Islet of Langerhans (tissue), 1 donor: ENCODE data around the gene NRXN3.

ENCODE experiments used
- FAIRE-seq: peaks from one replicate; lab custom pipeline; 2011; peaks lifted over from hg19 to GRCh38; lab: Jason Lieb, UNC

Gene NRXN3

GRCh38 chr14:78737116-78737515 lies 566.9 kb downstream of the NRXN3 start:
- no peak for FAIRE-seq

GRCh38 chr14:78737601-78738000 lies 567.4 kb downstream of the NRXN3 start:
- no peak for FAIRE-seq

- no peak for FAIRE-seq
Measured at GRCh38 chr14:78746086-78746595, 576.0 kb downstream of the NRXN3 start.

- FAIRE-seq: no peak
Measured at GRCh38 chr14:78747813-78748212, 577.6 kb downstream of the NRXN3 start.

DNA sequence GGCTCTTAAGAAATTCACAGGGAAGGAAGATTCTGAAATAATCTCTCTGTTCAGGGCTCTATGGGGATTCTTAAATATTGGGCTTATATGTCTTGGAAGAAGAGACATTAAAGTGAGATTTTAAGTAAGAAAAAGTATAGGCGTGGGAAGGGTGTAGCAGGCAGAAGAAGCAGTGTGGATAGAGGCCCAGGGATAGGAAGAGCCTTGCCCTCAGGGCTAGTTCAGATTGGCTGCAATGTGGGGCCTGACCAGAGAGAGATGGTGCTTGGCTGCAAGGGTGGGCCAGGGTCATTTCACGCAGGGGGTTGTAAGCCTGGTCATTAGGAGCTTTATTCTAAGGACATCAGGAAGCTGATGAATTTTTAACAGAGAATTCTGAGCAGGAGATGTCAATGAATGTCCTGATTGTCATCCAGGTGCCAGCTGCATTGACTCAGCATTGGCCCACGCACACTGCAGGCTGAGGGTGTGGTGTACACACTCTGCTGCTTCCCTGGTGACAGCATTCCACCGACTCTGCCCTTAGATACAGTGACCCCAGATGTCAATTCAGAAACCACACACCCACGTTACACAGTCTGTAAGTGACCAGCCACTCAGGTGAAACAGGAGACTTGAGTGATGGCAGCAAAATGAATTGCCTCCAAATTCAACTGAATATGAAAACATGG lies 582.5 kb downstream of the NRXN3 start:
- FAIRE-seq: no peak

- FAIRE-seq: no peak
Measured at GRCh38 chr14:78754059-78754458, 583.9 kb downstream of the NRXN3 start.

- no peak for FAIRE-seq
Measured at GRCh38 chr14:78758333-78758732, 588.2 kb downstream of the NRXN3 start.

DNA sequence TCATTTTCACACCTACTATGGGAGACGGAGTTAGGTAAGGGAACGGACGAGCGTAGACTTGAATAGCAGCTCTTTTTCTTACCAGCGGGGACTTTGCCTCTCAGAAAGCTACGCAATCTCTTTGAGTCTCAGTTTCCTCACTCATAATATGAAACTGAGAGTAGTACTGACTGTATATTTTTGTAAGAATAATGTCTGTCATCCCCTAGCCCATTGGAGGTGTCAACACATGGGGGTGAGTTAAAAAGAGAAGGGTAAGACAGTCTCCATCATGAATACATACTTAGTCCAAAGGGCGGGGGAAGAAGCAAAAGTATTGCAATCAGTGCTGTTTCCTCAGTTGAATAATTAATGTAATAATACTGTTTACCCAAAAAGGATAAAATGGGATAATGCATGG lies 592.2 kb downstream of the NRXN3 start:
- FAIRE-seq: no peak

DNA sequence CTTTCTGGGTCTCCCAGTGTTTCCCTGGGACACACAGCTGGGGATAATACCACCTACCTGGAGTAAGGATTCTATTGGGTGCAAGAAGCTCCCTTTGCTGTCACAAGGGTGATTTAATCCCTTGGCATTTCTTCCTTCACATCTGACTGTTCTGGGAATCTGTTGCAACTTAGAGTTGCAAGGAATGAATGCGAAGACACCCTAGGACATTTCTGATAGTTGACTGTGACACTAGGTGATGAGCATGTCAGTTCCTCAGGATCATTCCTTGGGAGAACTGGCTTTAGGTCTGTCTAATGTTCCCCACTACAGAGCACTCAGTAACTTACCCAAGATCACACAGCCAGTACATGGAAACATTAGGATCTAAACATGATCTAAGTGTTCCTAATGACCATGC lies 593.6 kb downstream of the NRXN3 start:
- no peak for FAIRE-seq

GRCh38 chr14:78764240-78764639 lies 594.1 kb downstream of the NRXN3 start:
- no peak for FAIRE-seq

DNA sequence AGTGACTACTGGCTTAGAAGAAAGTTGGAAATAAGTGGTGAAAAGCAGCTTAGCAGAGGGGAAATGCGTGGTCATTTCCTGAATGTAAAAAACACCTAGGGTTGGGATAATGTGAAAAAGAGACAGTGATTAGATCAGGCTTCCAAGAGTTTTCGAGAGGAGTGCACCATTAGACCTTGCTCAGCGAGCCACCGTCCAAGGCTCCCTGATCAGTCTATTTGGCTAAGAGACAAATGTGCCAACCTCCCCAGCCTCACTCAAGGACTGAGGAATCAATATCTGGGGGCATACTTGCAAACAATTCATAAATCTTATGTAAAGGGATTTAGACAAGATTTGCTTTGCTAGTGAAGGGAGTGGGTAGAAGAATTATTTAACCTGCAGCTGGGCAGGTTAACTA lies 594.5 kb downstream of the NRXN3 start:
- FAIRE-seq: no peak

DNA sequence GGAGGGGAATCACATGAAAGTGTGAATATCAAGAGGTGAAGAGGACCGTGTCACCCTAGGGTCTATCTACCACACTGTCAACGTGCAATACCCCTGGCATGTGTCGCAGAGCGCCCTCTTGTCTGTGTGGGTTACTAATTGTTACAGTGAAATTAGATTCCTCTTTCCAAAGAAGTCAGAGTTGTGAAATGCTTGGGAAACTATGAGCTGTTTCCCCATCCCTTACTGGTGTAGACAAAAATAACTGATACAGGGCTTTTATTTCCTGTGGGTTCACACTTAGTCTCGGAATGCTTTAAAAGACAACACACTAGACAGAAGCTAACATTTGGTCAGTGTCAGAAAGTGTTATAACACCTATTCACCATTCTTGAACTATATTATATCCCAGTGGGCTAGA lies 597.3 kb downstream of the NRXN3 start:
- FAIRE-seq: no peak

- no peak for FAIRE-seq
Measured at GRCh38 chr14:78782551-78782950, 612.4 kb downstream of the NRXN3 start.

- no peak for FAIRE-seq
Measured at GRCh38 chr14:78785265-78785664, 615.1 kb downstream of the NRXN3 start.

GRCh38 chr14:78788467-78789360 lies 618.5 kb downstream of the NRXN3 start:
- FAIRE-seq: no peak

DNA sequence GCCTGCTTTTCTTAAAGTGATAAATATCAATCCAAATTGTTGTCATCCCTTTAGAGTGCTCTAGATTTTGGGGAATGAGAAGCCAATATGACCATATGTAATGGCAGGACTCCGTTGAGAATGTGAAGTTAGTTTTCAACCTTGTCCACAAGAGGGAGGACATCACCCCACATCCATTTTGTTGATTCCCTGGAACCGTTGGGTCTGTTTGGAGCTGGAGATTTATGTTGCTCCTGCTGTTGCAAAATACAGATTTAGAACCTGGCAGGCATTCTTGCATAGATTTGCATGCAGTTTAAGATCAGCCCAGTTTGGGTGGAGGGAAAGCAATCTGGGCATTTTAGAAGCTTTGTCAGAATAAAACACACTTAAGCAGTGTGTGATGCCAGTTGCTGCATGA lies 620.1 kb downstream of the NRXN3 start:
- FAIRE-seq: no peak

DNA sequence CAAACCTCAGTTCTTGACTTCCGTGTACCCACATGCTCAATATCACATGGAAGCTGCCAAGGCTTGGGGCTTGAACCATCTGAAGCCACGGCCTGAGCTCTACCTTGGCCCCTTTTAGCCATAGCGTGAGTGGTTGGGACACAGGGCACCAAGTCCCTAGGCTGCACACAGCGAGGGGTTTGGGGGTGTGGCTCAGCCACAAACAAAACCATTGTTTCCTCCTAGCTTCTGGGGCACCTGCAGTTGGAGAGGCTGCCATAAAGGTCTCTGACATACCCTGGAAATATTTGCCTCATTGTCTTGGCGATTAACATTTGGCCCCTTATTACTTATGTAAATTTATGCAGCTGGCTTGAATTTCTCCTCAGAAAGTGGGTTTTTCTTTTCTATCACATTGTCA lies 628.6 kb downstream of the NRXN3 start:
- no peak for FAIRE-seq

- no peak for FAIRE-seq
Measured at GRCh38 chr14:78805570-78805969, 635.4 kb downstream of the NRXN3 start.

GRCh38 chr14:78823035-78823434 lies 652.9 kb downstream of the NRXN3 start:
- FAIRE-seq: no peak

DNA sequence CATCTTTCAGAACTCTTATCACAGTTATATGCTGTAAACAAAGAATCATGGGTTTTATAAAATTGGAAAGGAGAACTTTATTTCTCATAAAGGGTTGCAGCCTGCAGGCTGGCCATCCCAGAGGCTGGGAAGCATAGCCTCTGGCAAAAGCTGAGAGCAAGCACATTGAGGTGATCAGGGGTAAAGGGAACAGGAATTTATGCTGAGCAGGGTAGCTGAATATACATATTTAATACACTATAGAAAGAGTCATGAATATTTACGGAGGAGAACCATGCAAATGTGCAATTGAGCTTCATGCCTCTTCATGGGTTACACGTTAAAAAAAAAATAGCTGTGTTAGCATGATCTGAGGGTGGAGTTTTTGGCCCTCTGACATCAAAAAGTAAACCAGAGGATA lies 653.3 kb downstream of the NRXN3 start:
- FAIRE-seq: no peak

- no peak for FAIRE-seq
Measured at GRCh38 chr14:78829274-78829673, 659.1 kb downstream of the NRXN3 start.

DNA sequence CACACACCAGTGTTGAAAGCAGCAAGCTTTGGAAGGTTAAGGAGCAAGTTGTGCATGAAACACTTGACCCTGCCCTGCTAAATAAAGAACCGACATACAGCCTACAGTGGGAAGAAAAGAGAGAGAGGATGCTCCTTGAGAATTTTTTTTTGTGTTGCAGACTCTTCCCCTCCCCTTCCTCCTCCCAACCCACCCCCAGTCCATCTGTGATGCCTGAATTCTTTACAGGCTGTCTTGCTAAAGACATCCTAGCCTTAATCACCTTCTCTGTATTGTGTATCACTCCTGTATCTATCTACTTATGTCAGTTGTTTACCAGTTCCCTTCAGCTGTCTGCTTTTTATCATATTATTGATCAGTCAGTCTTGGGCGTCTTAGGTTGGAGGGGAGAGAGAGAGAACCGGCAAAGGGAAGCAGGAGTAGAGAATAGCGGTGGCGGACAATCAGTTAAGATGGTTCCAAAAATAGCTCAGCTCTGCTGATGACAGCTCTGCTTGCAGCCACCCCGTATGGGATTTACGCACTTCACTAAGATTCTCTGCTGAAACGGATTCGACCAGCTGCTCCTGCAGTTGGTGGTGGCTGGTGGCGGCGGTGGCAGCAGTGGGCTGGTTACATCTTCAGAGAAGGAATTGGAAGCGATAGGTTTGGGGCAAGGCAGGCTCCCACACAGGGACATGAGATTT lies 664.7 kb downstream of the NRXN3 start:
- FAIRE-seq: no peak

- FAIRE-seq: no peak
Measured at GRCh38 chr14:78835909-78836308, 665.7 kb downstream of the NRXN3 start.
